ENCODE data around the gene FAM24B. TPM values are rescaled to one million over a fixed set of nuclear protein-coding genes. Genes with fewer than 3 reads are reported as not detected.
"Not testable (repeated sequence)": the region's sequence is repeated elsewhere in the genome, so short reads cannot be mapped to it uniquely, and the experiment has no call there.

FAM24B gene
- total and polyA plus RNA-seq, 2 donors (not counting 3 experiments of a cell fraction or from before 2014, with no cell fraction given): 9.3 to 10.6 TPM

GRCh38 chr10:122911889-122912484, 32.6 kb upstream of the FAM24B start:
- POLR2A ChIA-PET: no interaction called here
- Histone ChIP-seq H3K9ac (replicated peaks; ENCODE audit: extremely low read depth, insufficient read depth, low read length) (no peak overlapping the region), H3K27ac (ENCODE audit: insufficient read depth, low read depth, low read length) (no peak overlapping the region), H4K20me1 (replicated peaks; ENCODE audit: control insufficient read depth, extremely low read depth, insufficient read depth, low read length) (no peaks in the 10 kb centered on the region), H3K79me2 (ENCODE audit: control insufficient read depth, insufficient read depth, low read length) (no peaks in the 10 kb centered on the region), H3K36me3 (ENCODE audit: control insufficient read depth in 2 of 2, extremely low read depth in 1 of 2, insufficient read depth in 2 of 2, low read length in 2 of 2) (no peaks in the 10 kb centered on the region), H3K4me3 (replicated peaks in 1 of 3; ENCODE audit: insufficient read depth in 1 of 3, low read depth in 1 of 3, low read length in 3 of 3) (no peak overlapping the region), H2AFZ (ENCODE audit: low read depth, low read length) (no peak overlapping the region), H3K4me1 (ENCODE audit: control insufficient read depth, extremely low read depth, insufficient read depth, low read length) (no peaks in the 10 kb centered on the region), H3K9me1 (replicated peaks; ENCODE audit: control insufficient read depth, extremely low read depth, insufficient read depth, low read length) (no peaks in the 10 kb centered on the region), H3K9me3 (replicated peaks; ENCODE audit: control insufficient read depth, insufficient read depth, low read length) (no peaks in the 10 kb centered on the region), H3K4me2 (ENCODE audit: insufficient read depth, low read length) (no peak overlapping the region), H3K27me3 (ENCODE audit: control insufficient read depth in 2 of 2, insufficient read depth in 2 of 2, low read length in 2 of 2) (no peaks in the 10 kb centered on the region)
- intact Hi-C loops (cut with micrococcal nuclease): loop anchor here (2.0 kb wide), 1 partner anchor 27 kb away; no protein-coding TSS in a partner anchor
- CTCF ChIA-PET: no interaction called here
- TF ChIP-seq POLR2AphosphoS5 (IDR thresholded peaks at IDR 0.05; ENCODE audit: insufficient read depth, low read depth, low read length): peak; percentile 39
- no peak for TF ChIP-seq JUN (IDR thresholded peaks at IDR 0.05; ENCODE audit: borderline replicate concordance, insufficient read depth, insufficient read length, low read depth)
- BruUV-seq (replicated peaks): no TSS peak
- DNase-seq (ENCODE audit: low read depth, low spot score) (peak; percentile 64), FAIRE-seq (peak; percentile 73)
- dilution Hi-C loops (cut with MboI; ENCODE audit: extremely low pct_ligation_motif_present, low sequenced_read_pairs): no loop called here

DNA sequence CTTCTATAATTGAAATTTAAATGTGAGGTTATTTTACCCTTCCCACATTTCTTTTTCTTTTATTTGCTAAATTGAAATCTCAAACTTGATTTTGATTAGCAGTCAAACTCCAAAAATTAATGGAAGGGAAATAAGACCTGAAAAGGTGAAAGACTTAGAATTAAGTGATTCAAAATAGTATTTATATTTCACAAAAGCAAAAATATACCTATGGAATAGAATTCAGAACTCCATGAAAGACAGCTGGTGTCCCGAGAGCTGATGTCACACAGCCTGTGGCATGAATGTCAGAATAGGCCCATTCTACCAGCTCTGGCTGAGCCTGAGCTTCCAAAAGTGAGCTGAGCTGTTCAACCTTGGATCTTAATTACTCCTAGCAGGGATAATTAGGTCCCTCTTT, 30.9 kb upstream of the FAM24B start, which contains the start of gene FAM24A:
Gene FAM24A, plus strand, starts transcription at position 301 of the 400 bp plus-strand sequence. CDS start 1,025 bp downstream, outside the sequence.
- CTCF ChIA-PET: no interaction called here
- TF ChIP-seq JUN (IDR thresholded peaks at IDR 0.05; ENCODE audit: borderline replicate concordance, insufficient read depth, insufficient read length, low read depth) (no peak), POLR2A (IDR thresholded peaks at IDR 0.05; ENCODE audit: low read depth, low read length) (no peak), MYC (IDR thresholded peaks at IDR 0.05; ENCODE audit: low read depth, low read length) (no peak), EZH2 (IDR thresholded peaks at IDR 0.05; ENCODE audit: borderline replicate concordance, low read depth, low read length, severe bottlenecking) (no peak), FOS (IDR thresholded peaks at IDR 0.05; ENCODE audit: borderline replicate concordance, insufficient read depth, low read length) (no peak), POLR2AphosphoS5 (IDR thresholded peaks at IDR 0.05; ENCODE audit: insufficient read depth, low read depth, low read length) (no peak), GATA2 (IDR thresholded peaks at IDR 0.05; ENCODE audit: insufficient read depth, insufficient read length, low read depth, low read length) (no peak)
- TF ChIP-seq, protein P1, sequence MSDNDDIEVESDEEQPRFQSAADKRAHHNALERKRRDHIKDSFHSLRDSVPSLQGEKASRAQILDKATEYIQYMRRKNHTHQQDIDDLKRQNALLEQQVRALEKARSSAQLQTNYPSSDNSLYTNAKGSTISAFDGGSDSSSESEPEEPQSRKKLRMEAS (IDR thresholded peaks at IDR 0.05; ENCODE audit: insufficient read depth, insufficient read length): no peak
- FAIRE-seq (no peak), DNase-seq (ENCODE audit: low read depth, low spot score) (no peak)
- dilution Hi-C loops (cut with MboI; ENCODE audit: extremely low pct_ligation_motif_present, low sequenced_read_pairs): no loop called here
- Histone ChIP-seq H3K4me1 (ENCODE audit: control insufficient read depth, extremely low read depth, insufficient read depth, low read length) (no peaks in the 10 kb centered on the region), H3K4me2 (ENCODE audit: insufficient read depth, low read length) (no peak within 1 kb of the TSS), H3K9ac (replicated peaks; ENCODE audit: extremely low read depth, insufficient read depth, low read length) (no peak within 1 kb of the TSS), H3K27ac (ENCODE audit: insufficient read depth, low read depth, low read length) (no peak within 1 kb of the TSS), H4K20me1 (replicated peaks; ENCODE audit: control insufficient read depth, extremely low read depth, insufficient read depth, low read length) (no peaks in the 10 kb centered on the region), H3K9me3 (replicated peaks; ENCODE audit: control insufficient read depth, insufficient read depth, low read length) (no peaks in the 10 kb centered on the region), H3K79me2 (ENCODE audit: control insufficient read depth, insufficient read depth, low read length) (no peaks in the 10 kb centered on the region), H3K36me3 (ENCODE audit: control insufficient read depth in 2 of 2, extremely low read depth in 1 of 2, insufficient read depth in 2 of 2, low read length in 2 of 2) (no peaks in the 10 kb centered on the region), H3K9me1 (replicated peaks; ENCODE audit: control insufficient read depth, extremely low read depth, insufficient read depth, low read length) (no peaks in the 10 kb centered on the region), H3K4me3 (replicated peaks in 1 of 3; ENCODE audit: insufficient read depth in 1 of 3, low read depth in 1 of 3, low read length in 3 of 3) (no peak within 1 kb of the TSS), H3K27me3 (ENCODE audit: control insufficient read depth in 2 of 2, insufficient read depth in 2 of 2, low read length in 2 of 2) (no peaks in the 10 kb centered on the region), H2AFZ (ENCODE audit: low read depth, low read length) (no peak within 1 kb of the TSS)
- POLR2A ChIA-PET: no interaction called here
- no TSS peak for BruUV-seq (replicated peaks)
- intact Hi-C loops (cut with micrococcal nuclease): no loop called here

DNA sequence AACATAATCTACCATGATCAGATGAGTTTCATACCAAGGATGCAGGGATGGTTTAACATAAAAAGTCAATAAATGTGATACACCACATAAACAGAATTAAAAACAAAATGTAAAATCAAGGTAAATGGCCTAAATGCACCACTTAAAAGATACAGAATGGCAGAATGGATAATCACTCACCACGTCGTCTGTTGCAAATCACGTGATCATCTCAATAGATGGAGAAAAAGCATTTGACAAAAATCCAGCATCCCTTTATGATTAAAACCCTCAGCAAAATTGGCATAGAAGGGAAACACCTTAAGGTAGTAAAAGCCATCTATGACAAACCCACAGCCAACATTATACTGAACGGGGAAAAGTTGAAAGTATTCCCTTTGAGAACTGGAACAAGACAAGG, 24.5 kb upstream of the FAM24B start:
- H3K4me2 ChIP-seq (ENCODE audit: insufficient read depth, low read length); POLR2A ChIA-PET; FAIRE-seq; H3K4me3 ChIP-seq (replicated peaks in 1 of 3; ENCODE audit: insufficient read depth in 1 of 3, low read depth in 1 of 3, low read length in 3 of 3); H4K20me1 ChIP-seq (replicated peaks; ENCODE audit: control insufficient read depth, extremely low read depth, insufficient read depth, low read length); H3K9me3 ChIP-seq (replicated peaks; ENCODE audit: control insufficient read depth, insufficient read depth, low read length); H3K4me1 ChIP-seq (ENCODE audit: control insufficient read depth, extremely low read depth, insufficient read depth, low read length); DNase-seq (ENCODE audit: low read depth, low spot score); H3K9ac ChIP-seq (replicated peaks; ENCODE audit: extremely low read depth, insufficient read depth, low read length); dilution Hi-C loops (cut with MboI; ENCODE audit: extremely low pct_ligation_motif_present, low sequenced_read_pairs); H2AFZ ChIP-seq (ENCODE audit: low read depth, low read length); CTCF ChIA-PET; H3K27ac ChIP-seq (ENCODE audit: insufficient read depth, low read depth, low read length); intact Hi-C loops (cut with micrococcal nuclease); H3K27me3 ChIP-seq (ENCODE audit: control insufficient read depth in 2 of 2, insufficient read depth in 2 of 2, low read length in 2 of 2); H3K79me2 ChIP-seq (ENCODE audit: control insufficient read depth, insufficient read depth, low read length); BruUV-seq (replicated peaks); H3K36me3 ChIP-seq (ENCODE audit: control insufficient read depth in 2 of 2, extremely low read depth in 1 of 2, insufficient read depth in 2 of 2, low read length in 2 of 2); H3K9me1 ChIP-seq (replicated peaks; ENCODE audit: control insufficient read depth, extremely low read depth, insufficient read depth, low read length): not testable (repeated sequence)
